HEK293T (cell line): ENCODE measurements around the gene KRT16.

Experiments used
- ARNT ChIP-seq: fragments of 450-650 bp; IDR thresholded peaks from 2 replicates; pipeline ENCODE4 v1.6.1; 2017; ENCODE audit warnings: mild to moderate bottlenecking
- BHLHE40 ChIP-seq: fragments of 450-650 bp; IDR thresholded peaks from 2 replicates; pipeline ENCODE4 v1.6.1; 2016; ENCODE audit warnings: mild to moderate bottlenecking, moderate library complexity, borderline replicate concordance
- ELF4 ChIP-seq: fragments of 450-650 bp; IDR thresholded peaks from 2 replicates; pipeline ENCODE4 v1.6.1; 2017; ENCODE audit warnings: antibody characterized with exemption
- FOXA1 ChIP-seq: fragments of 450-650 bp; IDR thresholded peaks from 2 replicates; pipeline ENCODE4 v1.6.1; 2016; ENCODE audit warnings: mild to moderate bottlenecking
- FOXK2 ChIP-seq: fragments of 450-650 bp; IDR thresholded peaks from 2 replicates; pipeline ENCODE4 v1.6.1; 2016; ENCODE audit warnings: mild to moderate bottlenecking
- FOXM1 ChIP-seq: fragments of 450-650 bp; IDR thresholded peaks from 2 replicates; pipeline ENCODE4 v1.6.1; 2017; ENCODE audit warnings: mild to moderate bottlenecking, borderline replicate concordance
- NFRKB ChIP-seq: fragments of 450-650 bp; IDR thresholded peaks from 2 replicates; pipeline ENCODE4 v1.6.1; 2016; ENCODE audit warnings: mild to moderate bottlenecking, moderate library complexity
- PKNOX1 ChIP-seq: fragments of 450-650 bp; IDR thresholded peaks from 2 replicates; pipeline ENCODE4 v1.6.1; 2016
- SP1 ChIP-seq: fragments of 450-650 bp; IDR thresholded peaks from 2 replicates; pipeline ENCODE4 v1.6.1; 2017
- SUZ12 ChIP-seq: fragments of 450-650 bp; IDR thresholded peaks from 2 replicates; pipeline ENCODE4 v1.6.1; 2016; ENCODE audit warnings: mild to moderate bottlenecking

DNA sequence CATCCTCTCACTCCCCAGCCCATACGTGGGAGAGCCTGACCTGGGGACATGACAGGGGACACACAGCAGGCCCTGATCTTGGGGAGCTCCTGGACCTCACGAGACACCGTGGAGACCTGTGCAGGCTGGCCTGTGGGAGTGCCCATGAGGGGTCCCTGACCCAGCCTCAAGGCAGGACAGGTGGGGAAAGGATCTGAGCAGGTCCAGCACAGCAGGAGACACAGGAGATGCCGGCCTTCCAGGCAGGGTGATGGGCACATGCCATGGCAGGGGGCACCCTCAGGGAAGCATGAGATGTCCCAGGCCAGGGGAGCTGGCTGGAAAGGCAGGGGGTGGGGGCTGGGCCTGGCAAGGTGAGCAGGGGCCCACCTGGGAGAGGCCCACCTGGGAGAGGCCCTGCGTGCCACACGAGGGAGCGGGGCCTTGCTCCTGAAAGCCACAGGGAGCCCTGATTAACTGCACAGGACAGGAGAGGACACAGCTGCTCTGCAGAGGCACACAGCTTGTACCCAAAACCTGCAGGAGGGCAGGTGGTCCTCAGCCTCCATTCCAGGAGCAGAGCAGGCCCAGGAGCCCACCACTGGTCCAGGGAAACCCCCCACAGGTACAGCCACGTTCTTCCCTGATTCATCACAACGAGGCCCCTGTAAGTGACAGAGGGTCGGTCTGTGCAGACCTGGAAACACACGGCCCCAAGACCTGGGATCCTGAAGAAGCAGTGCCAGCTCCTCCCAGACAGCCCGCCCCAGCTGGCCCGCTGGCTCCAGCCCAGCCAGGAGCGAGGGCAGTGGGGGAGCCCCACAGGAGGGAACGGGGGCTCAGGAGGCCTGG, 38.4 kb upstream of the KRT16 start:
- TF ChIP-seq FOXM1 (no peak), SUZ12 (no peak), BHLHE40 (no peak), SP1 (no peak), NFRKB (no peak), PKNOX1 (no peak), FOXA1 (no peak), ARNT (no peak), FOXK2 (no peak), ELF4 (no peak)
